ENCODE measurements around the gene RGR. TPM values are rescaled to one million over a fixed set of nuclear protein-coding genes. Genes with fewer than 3 reads are reported as not detected.

RGR gene
- polyA plus RNA-seq, 2 of the 4 experiments (the other 2 are of a cell fraction) = not detected

- TF ChIP-seq POLR2AphosphoS2 (conservative IDR thresholded peaks at IDR 0.05; ENCODE audit: low read length) = no peak
- no peak for TF ChIP-seq RNF2 (IDR thresholded peaks at IDR 0.05; ENCODE audit: borderline replicate concordance, low read depth)
- no peak for TF ChIP-seq PHF8 (IDR thresholded peaks at IDR 0.05; ENCODE audit: borderline replicate concordance, low read depth)
- no peak for TF ChIP-seq ATOH8 (CRISPR knock-in tag; IDR thresholded peaks at IDR 0.05; ENCODE audit: low read depth)
- no peak for TF ChIP-seq RFX5 (IDR thresholded peaks at IDR 0.05)
- TF ChIP-seq REST (IDR thresholded peaks at IDR 0.05) = no peak
Observed at GRCh38 chr10:84286695-84287094, 41.8 kb downstream of the RGR start (continued).

- ChIA-PET POLR2A (no interaction called here), CTCF (interaction anchor here (0.7 to 2.0 kb wide), 4 partner anchors 11 to 249 kb away, joined by 3 to 4 read pairs (median 4); no protein-coding TSS in a partner anchor)
- H3K4me2 ChIP-seq = no peak overlapping the region
- TF ChIP-seq HOXB13 (CRISPR knock-in tag; IDR thresholded peaks at IDR 0.05; ENCODE audit: low read depth) (no peak), KDM5A (IDR thresholded peaks at IDR 0.05) (no peak), MAZ (IDR thresholded peaks at IDR 0.05; ENCODE audit: borderline replicate concordance, low read depth, low read length) (no peak), ATOH8 (CRISPR knock-in tag; IDR thresholded peaks at IDR 0.05; ENCODE audit: low read depth) (no peak), ZFP36 (IDR thresholded peaks at IDR 0.05; ENCODE audit: borderline replicate concordance, partially characterized antibody) (no peak), TP53 (CRISPR knock-in tag; IDR thresholded peaks at IDR 0.05) (no peak), TFCP2L1 (CRISPR knock-in tag; IDR thresholded peaks at IDR 0.05) (no peak)
- H3K4me1 ChIP-seq = no peaks in the 10 kb centered on the region
- H3K9me3 ChIP-seq = 0 out of 3 replicates have a peak, but pooled peaks cover 5% of the 10 kb centered on the region
- DNase-seq (ENCODE audit: low read depth in 1 of 2, low spot score in 1 of 2) = no peak
- no peak overlapping the region for H3K27ac ChIP-seq
- FAIRE-seq = no peak
- 76% methylated on average over 1 of the region's 1 CpG for WGBS (ENCODE audit: missing lambda C conversion rate)
- no peak overlapping the region for H3K4me3 ChIP-seq
- no peak for ATAC-seq
Observed at GRCh38 chr10:84288151-84288550, 43.3 kb downstream of the RGR start.

- no peak overlapping the region for H3K4me2 ChIP-seq
- H3K9me3 ChIP-seq = 0 out of 3 replicates have a peak, but pooled peaks cover 5% of the 10 kb centered on the region
- CTCF ChIA-PET = interaction anchor here (2.0 to 2.7 kb wide), 2 partner anchors 10 to 250 kb away, joined by 4 to 8 read pairs; no protein-coding TSS in a partner anchor
- H3K4me3 ChIP-seq = no peak overlapping the region
- H3K4me1 ChIP-seq = no peaks in the 10 kb centered on the region
- DNase-seq (ENCODE audit: low read depth in 1 of 2, low spot score in 1 of 2) = no peak
- POLR2A ChIA-PET = interaction anchor here (1.2 kb wide), 1 partner anchor 9 kb away, joined by 3 read pairs; no protein-coding TSS in a partner anchor
- ATAC-seq = no peak
- no peak overlapping the region for H3K27ac ChIP-seq
- FAIRE-seq = no peak
- 13% methylated on average over 1 of the region's 1 CpG for WGBS (ENCODE audit: missing lambda C conversion rate)
- TF ChIP-seq FOXS1 (CRISPR knock-in tag; IDR thresholded peaks at IDR 0.05) = no peak
- TF ChIP-seq, protein P1, sequence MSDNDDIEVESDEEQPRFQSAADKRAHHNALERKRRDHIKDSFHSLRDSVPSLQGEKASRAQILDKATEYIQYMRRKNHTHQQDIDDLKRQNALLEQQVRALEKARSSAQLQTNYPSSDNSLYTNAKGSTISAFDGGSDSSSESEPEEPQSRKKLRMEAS (IDR thresholded peaks at IDR 0.05) = no peak
- no peak for TF ChIP-seq RNF2 (IDR thresholded peaks at IDR 0.05; ENCODE audit: borderline replicate concordance, low read depth)
- TF ChIP-seq EHMT2 (IDR thresholded peaks at IDR 0.05; ENCODE audit: low read depth) = no peak
- no peak for TF ChIP-seq HOXA7 (CRISPR knock-in tag; IDR thresholded peaks at IDR 0.05)
- TF ChIP-seq, protein P2, sequence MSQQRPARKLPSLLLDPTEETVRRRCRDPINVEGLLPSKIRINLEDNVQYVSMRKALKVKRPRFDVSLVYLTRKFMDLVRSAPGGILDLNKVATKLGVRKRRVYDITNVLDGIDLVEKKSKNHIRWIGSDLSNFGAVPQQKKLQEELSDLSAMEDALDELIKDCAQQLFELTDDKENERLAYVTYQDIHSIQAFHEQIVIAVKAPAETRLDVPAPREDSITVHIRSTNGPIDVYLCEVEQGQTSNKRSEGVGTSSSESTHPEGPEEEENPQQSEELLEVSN (IDR thresholded peaks at IDR 0.05; ENCODE audit: borderline replicate concordance, low read depth) = no peak
- no peak for TF ChIP-seq HDAC2 (IDR thresholded peaks at IDR 0.05)
- no peak for TF ChIP-seq ZNF302 (CRISPR knock-in tag; IDR thresholded peaks at IDR 0.05)
- no peak for TF ChIP-seq TFCP2L1 (CRISPR knock-in tag; IDR thresholded peaks at IDR 0.05)
- no peak for TF ChIP-seq CBX8 (IDR thresholded peaks at IDR 0.05)
- no peak for TF ChIP-seq CEBPB (IDR thresholded peaks at IDR 0.05)
- no peak for TF ChIP-seq ZC3H11A (IDR thresholded peaks at IDR 0.05)
- TF ChIP-seq, protein P3, sequence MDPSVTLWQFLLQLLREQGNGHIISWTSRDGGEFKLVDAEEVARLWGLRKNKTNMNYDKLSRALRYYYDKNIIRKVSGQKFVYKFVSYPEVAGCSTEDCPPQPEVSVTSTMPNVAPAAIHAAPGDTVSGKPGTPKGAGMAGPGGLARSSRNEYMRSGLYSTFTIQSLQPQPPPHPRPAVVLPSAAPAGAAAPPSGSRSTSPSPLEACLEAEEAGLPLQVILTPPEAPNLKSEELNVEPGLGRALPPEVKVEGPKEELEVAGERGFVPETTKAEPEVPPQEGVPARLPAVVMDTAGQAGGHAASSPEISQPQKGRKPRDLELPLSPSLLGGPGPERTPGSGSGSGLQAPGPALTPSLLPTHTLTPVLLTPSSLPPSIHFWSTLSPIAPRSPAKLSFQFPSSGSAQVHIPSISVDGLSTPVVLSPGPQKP (IDR thresholded peaks at IDR 0.05; ENCODE audit: low read depth, low read length) = no peak
- no peak for TF ChIP-seq RCOR1 (IDR thresholded peaks at IDR 0.05; ENCODE audit: low read depth, low read length)
- no peak for TF ChIP-seq CHD2 (IDR thresholded peaks at IDR 0.05; ENCODE audit: low read length, partially characterized antibody)
- no peak for TF ChIP-seq RARB (CRISPR knock-in tag; IDR thresholded peaks at IDR 0.05)
Observed at GRCh38 chr10:84289521-84290200, 44.8 kb downstream of the RGR start.

Measured in A549 (cell line).